ENCODE data around the gene SYMPK.

- TF ChIP-seq CTCF (IDR thresholded peaks at IDR 0.05; ENCODE audit: poor library complexity) (no peak), EZH2 (IDR thresholded peaks at IDR 0.05; ENCODE audit: borderline replicate concordance) (no peak)
These were observed 82.8 kb downstream of the SYMPK start for GRCh38 chr19:45780146-45780447.

All from hepatocyte (in vitro differentiated cells).